Measurements from ENCODE around the gene PAFAH1B2. TPM values are rescaled to one million over a fixed set of nuclear protein-coding genes. Genes with fewer than 3 reads are reported as not detected.

The PAFAH1B2 gene
- total RNA-seq, 1 donor = 151 TPM

DNA sequence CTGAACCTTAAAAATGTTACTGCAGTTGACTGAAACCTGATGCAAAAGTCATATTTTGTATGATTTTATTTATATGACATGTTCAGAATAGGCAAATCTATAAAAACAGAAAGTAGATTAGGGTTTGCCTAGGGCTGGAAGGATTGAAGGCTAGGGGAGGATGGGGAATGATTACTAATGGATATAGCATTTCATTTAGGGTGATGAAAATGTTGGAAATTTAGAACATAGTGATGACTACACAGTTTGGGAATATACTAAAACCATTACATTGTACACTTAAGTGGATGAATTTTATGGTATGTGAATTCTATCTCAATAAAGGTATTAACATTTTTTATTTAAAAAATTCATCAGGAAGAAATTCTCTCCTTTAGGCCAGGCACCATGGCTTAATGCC lies 22.9 kb upstream of the PAFAH1B2 start:
- H3K27me3 ChIP-seq (ENCODE audit: insufficient read depth, low read length) = no peaks in the 10 kb centered on the region

DNA sequence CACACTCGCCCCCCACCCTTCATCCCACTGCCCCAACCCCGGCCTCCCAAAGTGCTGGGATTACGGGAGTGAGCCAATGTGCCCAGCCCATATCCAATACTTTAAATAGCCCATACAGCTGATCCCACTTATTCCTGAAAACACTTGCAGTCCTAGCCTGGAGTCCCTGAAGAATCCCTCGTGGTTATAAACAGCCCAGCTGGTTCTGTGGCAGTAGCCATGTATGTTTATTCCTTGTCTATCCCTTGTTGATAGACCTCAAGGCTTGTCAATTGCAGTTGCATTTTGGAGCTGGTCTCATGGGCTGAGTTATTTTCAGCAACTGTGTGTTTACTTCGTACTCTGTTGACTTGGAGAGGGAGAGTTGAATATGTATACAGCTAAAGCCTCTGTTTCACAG lies 21.5 kb upstream of the PAFAH1B2 start:
- Histone ChIP-seq H3K4me2 (ENCODE audit: insufficient read depth, low read length) (no peak overlapping the region), H3K4me1 (ENCODE audit: insufficient read depth, low read length) (no peaks in the 10 kb centered on the region), H3K27ac (ENCODE audit: low read depth, low read length) (no peak overlapping the region), H2AFZ (ENCODE audit: low read length) (no peak overlapping the region), H3K9me3 (ENCODE audit: low read depth, low read length) (no peaks in the 10 kb centered on the region), H4K20me1 (ENCODE audit: insufficient read depth, low read length) (no peaks in the 10 kb centered on the region), H3K4me3 (ENCODE audit: insufficient read depth, low read length) (no peak overlapping the region), H3K36me3 (ENCODE audit: insufficient read depth, low read length) (no peaks in the 10 kb centered on the region), H3K27me3 (ENCODE audit: insufficient read depth, low read length) (peaks cover 6% of the 10 kb centered on the region), H3K79me2 (ENCODE audit: insufficient read depth, low read length) (no peaks in the 10 kb centered on the region)
- no peak for DNase-seq (ENCODE audit: insufficient read length, low spot score, missing footprints)
- TF ChIP-seq, protein P1, sequence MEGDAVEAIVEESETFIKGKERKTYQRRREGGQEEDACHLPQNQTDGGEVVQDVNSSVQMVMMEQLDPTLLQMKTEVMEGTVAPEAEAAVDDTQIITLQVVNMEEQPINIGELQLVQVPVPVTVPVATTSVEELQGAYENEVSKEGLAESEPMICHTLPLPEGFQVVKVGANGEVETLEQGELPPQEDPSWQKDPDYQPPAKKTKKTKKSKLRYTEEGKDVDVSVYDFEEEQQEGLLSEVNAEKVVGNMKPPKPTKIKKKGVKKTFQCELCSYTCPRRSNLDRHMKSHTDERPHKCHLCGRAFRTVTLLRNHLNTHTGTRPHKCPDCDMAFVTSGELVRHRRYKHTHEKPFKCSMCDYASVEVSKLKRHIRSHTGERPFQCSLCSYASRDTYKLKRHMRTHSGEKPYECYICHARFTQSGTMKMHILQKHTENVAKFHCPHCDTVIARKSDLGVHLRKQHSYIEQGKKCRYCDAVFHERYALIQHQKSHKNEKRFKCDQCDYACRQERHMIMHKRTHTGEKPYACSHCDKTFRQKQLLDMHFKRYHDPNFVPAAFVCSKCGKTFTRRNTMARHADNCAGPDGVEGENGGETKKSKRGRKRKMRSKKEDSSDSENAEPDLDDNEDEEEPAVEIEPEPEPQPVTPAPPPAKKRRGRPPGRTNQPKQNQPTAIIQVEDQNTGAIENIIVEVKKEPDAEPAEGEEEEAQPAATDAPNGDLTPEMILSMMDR (IDR thresholded peaks at IDR 0.05; ENCODE audit: extremely low read depth, low read depth, low read length) = no peak

More for the DNA sequence above, 22.9 kb upstream of the PAFAH1B2 start:
- no peaks in the 10 kb centered on the region for H3K36me3 ChIP-seq (ENCODE audit: insufficient read depth, low read length)
- H3K4me2 ChIP-seq (ENCODE audit: insufficient read depth, low read length) = no peak overlapping the region
- no peaks in the 10 kb centered on the region for H4K20me1 ChIP-seq (ENCODE audit: insufficient read depth, low read length)
- no peak overlapping the region for H3K27ac ChIP-seq (ENCODE audit: low read depth, low read length)
- TF ChIP-seq, protein P1 (IDR thresholded peaks at IDR 0.05; ENCODE audit: extremely low read depth, low read depth, low read length) = no peak
- H3K4me3 ChIP-seq (ENCODE audit: insufficient read depth, low read length) = no peak overlapping the region
- no peak overlapping the region for H2AFZ ChIP-seq (ENCODE audit: low read length)
- H3K9me3 ChIP-seq (ENCODE audit: low read depth, low read length) = no peaks in the 10 kb centered on the region
- H3K4me1 ChIP-seq (ENCODE audit: insufficient read depth, low read length) = no peaks in the 10 kb centered on the region
- DNase-seq (ENCODE audit: insufficient read length, low spot score, missing footprints) = peak; percentile 47
- no peaks in the 10 kb centered on the region for H3K79me2 ChIP-seq (ENCODE audit: insufficient read depth, low read length)

DNA sequence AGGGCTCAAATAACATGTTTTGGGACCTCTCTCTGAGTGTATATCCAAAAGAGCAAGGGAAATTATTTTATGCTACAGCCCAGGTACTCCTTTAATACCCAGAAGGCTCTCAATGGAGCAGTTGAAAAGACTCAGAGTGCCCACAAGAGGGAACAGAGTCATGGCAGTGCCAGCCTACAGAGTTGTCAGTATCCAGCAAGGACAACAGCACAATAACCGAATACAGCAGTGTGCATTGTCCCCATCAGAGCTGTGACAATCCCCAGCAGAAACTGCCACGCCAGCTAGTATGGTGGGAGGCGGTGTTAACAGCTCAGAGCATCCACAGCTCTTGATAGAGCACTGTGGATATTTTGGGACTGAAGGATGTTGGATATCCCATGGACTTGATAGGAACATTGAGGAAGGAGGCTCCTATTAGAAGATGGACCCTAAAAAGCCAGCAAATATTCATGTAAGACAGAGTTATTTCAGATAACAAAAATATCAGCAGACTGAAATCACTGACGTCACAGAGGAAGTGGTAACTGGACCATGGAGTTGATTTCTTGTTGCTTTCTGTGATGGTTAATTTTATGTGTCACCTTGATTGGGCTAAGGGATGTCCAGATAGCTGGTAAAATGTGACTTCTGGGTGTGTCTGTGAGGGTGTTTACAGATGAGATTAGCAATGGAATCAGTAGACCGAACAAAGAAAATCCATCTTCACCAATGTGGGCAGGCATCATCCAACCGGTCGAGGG lies 17.7 kb upstream of the PAFAH1B2 start:
- H4K20me1 ChIP-seq (ENCODE audit: insufficient read depth, low read length) = no peaks in the 10 kb centered on the region
- no peaks in the 10 kb centered on the region for H3K4me1 ChIP-seq (ENCODE audit: insufficient read depth, low read length)
- no peak for DNase-seq (ENCODE audit: insufficient read length, low spot score, missing footprints)
- H3K4me3 ChIP-seq (ENCODE audit: insufficient read depth, low read length) = no peak overlapping the region
- H2AFZ ChIP-seq (ENCODE audit: low read length) = no peak overlapping the region
- H3K27me3 ChIP-seq (ENCODE audit: insufficient read depth, low read length) = peaks cover 6% of the 10 kb centered on the region
- H3K27ac ChIP-seq (ENCODE audit: low read depth, low read length) = no peak overlapping the region
- H3K9me3 ChIP-seq (ENCODE audit: low read depth, low read length) = no peaks in the 10 kb centered on the region
- TF ChIP-seq, protein P1 (IDR thresholded peaks at IDR 0.05; ENCODE audit: extremely low read depth, low read depth, low read length) = no peak
- no peaks in the 10 kb centered on the region for H3K36me3 ChIP-seq (ENCODE audit: insufficient read depth, low read length)
- no peak overlapping the region for H3K4me2 ChIP-seq (ENCODE audit: insufficient read depth, low read length)
- H3K79me2 ChIP-seq (ENCODE audit: insufficient read depth, low read length) = no peaks in the 10 kb centered on the region

DNA sequence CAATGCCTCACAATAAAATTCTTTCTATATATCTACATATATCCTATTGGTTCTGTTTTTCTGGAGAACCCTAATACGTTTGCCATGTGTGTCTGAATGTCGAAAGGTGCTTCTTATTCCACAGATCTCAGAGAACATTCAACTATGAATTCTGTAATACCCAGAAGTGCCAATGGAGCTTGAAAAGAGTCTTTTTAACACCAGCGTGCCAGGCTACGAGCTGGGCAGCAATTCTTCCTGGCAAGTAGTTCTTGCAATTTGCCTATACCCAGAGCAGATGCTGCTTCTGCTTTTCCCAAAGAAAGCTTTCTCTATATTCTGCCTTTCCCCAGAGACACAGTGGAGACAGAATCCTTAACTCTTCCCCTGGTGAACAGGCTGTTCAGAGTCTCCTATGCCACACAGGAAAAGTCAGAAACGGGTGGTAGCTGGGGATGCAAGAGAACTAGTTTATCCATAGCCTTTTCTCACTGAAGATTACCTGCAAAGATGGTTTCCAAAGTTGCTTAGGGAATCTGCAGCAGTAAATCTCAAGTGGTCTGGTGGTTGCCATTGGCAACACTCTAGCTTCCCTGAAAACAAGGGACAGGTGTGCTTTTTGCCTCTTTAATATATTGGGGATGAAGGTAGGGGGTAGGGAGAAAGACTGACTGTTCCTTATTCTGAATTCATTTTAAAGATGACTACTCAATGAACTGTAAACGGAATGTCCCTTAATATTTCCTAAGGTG lies 16.8 kb upstream of the PAFAH1B2 start:
- Histone ChIP-seq H3K79me2 (ENCODE audit: insufficient read depth, low read length) (no peaks in the 10 kb centered on the region), H3K27me3 (ENCODE audit: insufficient read depth, low read length) (peaks cover 6% of the 10 kb centered on the region), H2AFZ (ENCODE audit: low read length) (no peak overlapping the region), H3K4me2 (ENCODE audit: insufficient read depth, low read length) (no peak overlapping the region), H3K27ac (ENCODE audit: low read depth, low read length) (no peak overlapping the region), H4K20me1 (ENCODE audit: insufficient read depth, low read length) (no peaks in the 10 kb centered on the region), H3K4me1 (ENCODE audit: insufficient read depth, low read length) (no peaks in the 10 kb centered on the region), H3K4me3 (ENCODE audit: insufficient read depth, low read length) (no peak overlapping the region), H3K9me3 (ENCODE audit: low read depth, low read length) (no peaks in the 10 kb centered on the region), H3K36me3 (ENCODE audit: insufficient read depth, low read length) (no peaks in the 10 kb centered on the region)
- no peak for DNase-seq (ENCODE audit: insufficient read length, low spot score, missing footprints)
- TF ChIP-seq, protein P1 (IDR thresholded peaks at IDR 0.05; ENCODE audit: extremely low read depth, low read depth, low read length) = no peak
